Measurements from ENCODE around the gene ZBTB22.

The ZBTB22 gene

DNA sequence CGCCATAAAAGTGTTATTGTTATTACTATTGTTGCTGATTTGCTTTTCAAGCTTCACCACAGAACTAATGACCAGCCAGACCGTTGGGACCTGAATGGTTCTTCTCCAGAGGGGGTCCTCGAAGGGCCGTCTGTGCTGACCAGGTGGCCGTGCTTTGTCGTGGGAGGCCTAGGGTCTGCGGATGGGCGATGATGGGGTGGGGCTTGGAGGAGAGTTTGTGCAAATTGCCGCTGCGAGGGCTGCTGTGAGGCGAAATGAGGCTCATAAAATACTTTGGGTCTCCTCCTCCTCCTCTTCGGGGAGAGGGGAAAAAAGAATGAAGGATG, 6.0 kb upstream of the ZBTB22 start:
- DNase-seq = no peak

DNA sequence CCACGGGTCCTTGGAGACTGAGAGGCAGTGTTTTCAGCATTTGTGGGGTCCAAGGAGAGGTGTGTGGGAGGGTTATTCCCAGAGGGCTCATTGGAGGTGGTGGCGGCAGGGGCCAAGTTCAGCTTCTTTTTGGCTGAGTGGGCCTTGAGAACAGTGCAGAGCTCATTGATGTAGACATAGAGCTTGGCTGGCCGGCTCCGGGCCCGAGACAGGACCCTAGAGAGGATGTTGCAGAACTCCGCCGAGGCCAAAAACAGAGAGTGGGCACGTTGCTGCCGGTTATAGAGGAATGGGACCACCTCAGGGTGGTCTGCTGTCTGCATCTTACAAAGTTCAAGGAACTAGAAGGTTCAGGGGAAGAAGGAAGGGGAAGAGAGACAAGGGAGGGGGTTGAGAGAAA, 3.7 kb upstream of the ZBTB22 start:
- no peak for DNase-seq

DNA sequence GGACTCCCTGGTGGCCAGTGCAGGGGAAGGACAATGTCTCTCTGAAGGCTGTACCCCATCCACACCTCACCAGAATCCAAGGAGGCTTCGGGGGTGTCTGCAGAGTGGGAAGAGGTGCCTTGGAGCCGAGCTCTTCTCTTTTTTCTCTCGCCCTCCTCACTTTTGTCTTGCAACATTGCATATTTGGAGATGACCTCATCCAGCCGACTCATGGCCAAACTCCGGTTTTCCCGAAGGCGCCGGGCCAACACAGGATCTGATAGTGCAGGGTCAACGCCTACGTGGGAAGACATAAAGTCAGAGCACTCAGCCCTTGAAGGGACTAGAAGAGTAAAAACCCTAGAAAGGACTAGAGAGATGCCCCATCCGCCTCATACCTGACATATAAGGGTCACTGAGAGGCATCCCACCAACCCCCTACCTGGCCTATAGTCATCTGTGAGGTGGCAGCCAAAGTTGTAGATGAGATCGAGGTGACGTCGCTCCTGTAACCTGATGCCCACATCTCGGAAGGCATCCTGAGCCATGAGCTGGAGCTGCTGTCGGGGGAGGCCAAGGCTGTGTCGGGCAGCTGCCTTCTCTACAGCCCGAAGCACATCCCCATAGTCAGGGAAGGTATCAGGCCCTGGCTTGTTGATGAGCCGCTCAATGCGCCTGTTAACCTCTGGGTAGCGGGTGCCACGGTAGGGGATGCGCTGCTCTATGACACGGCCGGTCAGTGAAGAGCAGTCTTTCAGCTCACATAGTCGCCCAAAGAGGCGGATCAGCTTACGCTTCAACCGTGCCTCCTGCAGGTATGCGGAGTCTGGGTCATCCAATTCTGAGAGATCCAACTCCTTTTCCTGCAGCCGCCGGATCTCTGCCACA, 3.0 kb upstream of the ZBTB22 start:
- DNase-seq = no peak

DNA sequence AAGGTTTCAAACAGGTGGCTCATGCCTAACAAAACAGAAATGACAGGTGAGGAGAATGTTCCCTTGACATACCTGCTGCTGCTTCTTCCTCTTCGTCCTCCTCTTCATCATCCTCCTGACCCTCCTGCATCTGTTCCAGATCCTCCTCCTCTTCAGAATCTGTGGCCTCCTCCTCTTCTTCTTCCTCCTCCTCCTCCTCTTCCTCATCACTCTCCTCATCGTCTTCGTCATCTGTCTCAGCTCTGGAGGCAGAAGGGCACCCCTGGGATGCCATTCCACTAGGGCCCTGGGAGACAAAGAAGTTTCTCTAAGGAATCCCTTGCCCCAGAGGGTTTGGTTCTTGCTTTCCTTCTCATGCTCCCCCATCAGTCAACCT, 2.4 kb upstream of the ZBTB22 start:
- DNase-seq = no peak

DNA sequence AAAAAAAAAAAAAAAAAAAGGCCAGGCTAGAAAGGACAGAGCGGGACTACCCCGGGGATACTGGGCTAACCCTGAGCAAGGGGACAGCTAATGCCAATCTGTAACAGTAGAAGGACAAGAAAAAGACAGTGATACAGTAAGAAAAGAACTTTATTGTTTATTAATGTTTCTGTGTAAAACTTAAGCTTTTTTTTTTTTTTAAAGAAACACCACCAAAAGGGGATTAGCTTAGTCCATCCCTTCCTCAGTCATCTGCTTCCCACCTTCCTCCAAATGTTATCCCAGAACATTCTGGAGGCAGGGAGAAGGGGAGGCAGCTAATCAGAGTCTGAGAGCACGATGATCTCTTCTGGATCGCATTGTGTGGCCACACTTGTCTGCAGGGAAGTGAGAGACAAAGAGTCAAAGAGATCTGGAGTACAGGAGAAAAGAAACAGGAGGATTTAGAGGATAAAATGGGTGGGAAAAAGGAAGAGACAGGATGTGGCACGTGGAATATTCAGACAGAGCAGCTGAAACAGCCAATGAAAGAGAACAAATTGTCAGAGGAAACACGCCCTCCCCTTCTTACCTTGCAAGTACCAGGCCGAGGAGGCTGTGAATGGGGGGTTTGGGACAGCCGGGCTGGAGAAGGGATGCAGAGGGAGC, 1.0 kb upstream of the ZBTB22 start:
- no peak for DNase-seq

DNA sequence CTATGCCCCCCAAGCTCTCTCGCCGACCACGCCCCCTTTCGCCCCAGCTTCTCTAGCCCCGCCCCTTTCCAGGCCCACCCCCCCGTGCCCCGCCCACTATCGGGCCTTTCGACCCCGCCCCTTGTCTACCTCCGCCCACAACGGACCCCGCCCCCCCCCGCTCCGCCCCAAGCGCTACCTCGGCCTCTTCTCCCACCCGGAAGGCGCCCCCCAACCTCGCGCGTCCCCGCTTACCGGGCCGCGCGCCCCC, 200 bp downstream of the ZBTB22 start:
- DNase-seq = no peak

DNA sequence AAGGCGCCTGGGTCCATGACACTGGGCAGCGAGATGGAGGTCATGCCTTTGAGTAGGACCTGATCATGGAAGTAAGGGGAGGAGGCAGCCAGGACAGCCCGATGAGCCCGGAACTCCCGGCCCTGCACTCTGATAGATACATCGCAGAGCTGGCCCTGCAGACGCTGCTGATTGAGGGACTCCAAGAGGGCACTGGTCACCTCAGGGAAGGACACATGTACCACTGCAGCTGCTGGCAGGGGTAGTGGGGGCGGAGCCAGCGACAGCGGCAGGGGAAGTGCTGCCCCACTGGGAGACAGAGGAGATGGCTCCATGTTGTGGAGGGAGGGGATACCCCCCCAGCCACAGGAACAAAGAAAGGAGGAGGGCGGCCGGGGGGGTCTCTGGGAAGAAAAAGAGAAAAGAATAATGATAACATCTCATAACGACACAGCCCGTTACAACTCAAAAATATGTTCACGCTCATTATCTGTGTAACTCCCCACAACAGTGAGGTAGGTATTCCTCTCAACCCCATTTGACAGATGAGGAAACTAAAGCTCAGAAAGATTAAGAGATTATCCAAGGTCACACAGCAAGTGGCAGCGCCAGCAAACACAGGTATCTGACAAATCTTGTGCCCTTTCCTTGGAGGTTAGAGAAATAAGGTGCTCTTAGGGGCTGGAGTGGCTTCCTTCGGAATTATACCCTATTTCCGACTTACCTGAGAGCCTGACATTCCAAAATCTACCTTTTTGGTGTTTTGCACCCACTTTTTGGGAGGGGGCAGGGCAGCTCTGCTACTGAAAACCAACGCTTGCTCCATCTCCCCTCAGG, 733 bp downstream of the ZBTB22 start:
- peak; percentile 31 for DNase-seq

DNA sequence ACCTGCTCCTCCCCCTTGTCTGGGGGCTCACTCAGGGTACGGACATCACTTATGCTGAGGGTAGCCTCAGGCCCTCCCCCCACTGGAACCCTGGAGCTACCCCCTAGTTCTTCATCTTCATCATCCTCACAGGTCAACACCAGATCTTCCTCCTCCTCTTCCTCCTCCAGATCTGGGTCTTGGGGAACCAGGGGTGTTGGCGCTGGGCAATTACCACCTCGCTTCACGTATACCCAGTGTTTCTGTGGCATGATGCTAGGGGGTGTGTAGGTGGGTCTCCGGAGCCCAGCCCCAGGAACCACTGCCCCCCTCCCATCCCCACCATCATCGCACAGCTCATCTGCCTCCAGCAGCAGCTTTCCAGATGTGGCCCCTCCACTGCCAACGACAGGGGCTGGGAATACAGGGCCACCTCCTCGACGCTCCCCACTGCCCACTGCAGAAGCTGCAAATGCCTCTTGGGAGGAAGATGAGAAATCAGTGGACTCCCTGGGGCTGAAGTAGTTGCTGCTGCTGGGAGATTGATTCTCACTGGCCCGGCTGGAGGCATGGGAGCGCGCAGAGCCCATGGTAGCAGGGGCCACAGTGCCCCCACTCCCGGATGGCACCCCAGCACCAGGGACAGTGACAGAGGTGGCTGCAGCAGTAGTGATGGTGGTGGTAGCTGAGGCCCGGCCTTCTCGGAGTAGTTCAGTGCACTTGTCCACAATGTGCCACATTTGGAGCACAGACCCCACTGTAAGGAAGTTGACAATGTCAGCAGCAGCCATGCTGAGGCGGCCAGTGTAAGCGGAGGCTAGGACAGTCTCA, 1.5 kb downstream of the ZBTB22 start:
- no peak for DNase-seq

DNA sequence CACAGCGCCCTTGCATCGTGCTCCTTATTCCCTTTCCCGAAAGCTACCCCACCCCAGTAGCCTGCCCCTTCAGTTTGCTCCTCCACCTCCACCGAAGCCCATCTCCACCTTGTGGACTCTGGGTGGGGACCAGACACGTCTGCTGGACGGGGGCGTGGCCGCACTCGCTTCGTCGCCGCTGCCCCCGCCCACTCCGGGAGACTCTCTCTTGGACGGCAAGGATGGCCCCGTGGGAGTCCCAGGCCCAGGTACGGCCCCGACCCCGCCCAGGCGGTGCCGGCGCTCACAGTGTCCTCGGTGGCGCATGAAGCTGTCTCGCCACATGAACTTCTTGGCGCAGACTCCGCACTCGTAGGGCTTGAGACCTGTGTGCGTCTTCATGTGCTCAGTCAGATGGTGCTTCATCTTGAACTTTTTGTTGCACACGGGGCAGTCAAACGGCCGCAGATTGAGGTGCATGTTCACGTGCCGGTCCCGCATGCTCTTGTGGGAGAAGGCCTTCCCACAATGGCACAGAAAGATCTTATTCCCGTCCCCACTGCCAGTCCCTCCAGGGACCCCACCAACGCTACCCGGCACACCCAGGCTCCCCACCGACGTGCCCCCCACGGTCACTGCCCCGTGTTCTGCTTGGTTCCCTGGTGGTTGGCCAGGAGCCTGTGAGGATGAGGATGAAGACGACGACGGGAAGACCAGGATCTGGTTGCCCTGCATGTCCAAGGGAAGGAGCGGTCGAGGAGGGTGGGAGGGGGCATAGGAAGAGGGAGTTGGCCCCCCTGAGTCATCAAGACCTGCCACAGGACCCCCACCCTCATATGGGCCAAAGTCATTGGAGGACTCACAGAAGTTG, 2.4 kb downstream of the ZBTB22 start:
- DNase-seq = peak; percentile 37

DNA sequence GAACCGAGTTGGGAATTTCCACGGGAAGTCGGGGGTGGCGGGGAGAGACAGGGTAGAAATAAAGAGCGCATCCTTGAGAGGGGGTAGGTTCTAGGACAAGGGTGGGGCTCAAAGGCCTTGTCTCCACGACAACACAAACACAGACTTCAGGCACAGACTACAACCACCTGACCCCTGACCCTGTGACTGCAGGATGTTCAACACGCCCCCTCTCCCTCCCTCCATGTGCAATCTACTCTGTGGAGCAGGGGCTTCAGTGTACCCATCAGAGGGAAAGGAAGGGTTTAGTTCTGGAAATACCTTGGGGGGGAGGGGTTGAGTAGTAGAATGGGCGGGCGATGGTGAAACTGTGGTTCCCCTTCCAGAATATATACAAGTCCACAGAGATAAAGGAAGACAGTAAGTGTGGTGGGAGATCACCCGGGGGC, 3.0 kb downstream of the ZBTB22 start:
- DNase-seq = peak; percentile 68

DNA sequence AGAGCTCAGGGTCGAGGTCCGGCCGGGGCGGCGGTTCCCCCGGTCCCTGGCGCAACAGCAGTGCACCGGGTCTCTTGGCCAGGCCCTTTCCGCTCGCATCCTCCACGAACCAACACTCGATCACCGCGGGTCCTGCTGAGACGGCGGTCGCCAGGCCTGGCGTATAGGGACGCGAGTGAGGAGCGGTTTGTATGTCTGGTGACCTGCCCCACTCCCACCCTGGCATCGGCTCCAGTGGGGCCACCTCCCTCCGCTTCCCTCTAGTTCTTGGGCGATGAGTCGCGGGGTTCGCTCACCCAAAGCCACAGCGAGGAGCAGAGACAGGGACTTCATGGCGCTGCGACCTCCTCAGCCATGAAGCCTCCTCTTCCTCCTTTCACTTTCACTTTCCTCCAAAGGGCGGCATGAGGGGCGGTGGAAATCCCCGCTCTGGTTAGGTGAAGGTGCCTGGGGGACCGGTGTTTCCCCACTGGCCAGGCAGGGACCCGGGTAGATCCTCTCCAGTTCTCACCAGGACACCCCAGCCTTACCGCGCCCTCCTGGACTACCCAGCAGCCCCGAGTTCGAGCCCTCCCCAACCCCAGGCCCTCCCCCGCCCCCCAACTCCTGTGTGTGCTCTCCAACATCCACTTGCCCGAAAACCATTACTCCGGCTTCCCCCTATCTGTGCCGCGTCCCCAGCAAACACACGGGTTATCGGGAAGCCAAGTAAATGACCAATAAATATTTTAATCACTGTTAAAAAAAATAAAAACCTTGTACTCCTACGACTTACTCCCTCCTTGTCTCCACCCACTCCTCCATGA, 3.6 kb downstream of the ZBTB22 start, which contains the start of gene TAPBP:
TSS of gene TAPBP (minus strand) at position 370 of the 806 bp plus-strand sequence. CDS start at position 333, 37 bp downstream.
- peak; percentile 82 for DNase-seq

DNA sequence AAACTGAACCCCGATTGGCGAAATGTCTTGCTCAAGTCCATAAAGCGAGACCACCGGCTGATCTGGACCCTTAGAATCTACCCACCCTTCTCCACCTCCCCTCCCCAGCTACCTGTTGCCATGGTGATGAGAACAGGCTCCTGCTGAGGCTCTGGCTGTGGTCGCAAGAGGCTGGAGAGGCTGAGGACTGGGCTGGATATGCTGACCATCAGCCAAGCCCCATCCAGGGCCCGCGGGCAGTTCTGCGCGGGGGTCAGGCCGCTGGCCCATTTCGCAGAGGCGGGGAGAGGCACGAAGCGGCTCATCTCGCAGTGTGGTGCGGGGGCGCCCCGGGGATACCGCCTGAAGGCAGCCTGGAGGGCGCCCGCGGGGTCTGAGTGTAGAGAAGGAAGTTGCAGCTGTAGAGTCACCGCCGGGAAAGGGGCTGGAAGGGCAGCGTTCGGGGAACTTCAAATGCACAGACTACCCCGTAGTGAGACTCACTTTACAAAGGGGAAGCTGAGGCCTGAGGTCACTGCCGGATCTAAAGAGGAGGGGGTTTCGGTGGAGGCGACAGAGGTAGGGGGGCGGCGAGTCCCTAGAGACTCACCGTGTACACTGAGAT, 4.3 kb downstream of the ZBTB22 start:
- DNase-seq = peak; percentile 57

DNA sequence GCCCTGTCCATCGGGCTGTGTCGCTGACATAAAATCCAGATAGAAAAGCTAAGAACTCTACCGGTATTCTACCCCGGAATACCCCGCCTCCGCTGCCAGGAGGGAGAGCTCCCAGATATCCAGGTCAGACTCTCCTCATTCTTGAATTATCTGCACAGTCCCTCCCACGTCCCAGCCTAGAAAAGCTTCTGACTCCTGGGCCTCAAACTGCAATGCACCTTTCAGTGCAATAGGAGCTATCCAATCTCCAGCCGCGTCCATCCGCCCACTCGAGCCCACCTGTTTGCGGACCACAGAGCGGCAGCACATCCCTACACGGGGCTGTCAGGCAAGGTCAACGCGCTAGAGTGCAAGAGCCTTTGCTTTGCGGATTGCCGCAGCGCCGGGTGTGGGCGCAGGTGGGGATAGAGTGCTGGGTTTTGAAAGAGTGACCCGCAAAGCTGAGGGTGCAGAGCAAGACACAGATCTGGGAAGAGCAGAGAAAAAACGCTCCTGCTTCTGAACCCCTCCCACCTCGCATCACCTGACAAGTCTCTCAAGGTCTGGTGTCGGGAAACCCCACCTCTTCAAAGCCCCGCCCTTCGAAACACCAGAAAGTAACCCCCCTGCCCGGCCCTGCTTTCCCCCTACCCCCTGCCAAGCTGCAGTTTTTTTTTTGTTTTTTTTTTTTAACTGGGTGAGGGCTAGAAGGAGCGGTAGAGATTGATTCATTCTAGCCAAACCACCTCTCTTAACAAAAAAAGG, 5.0 kb downstream of the ZBTB22 start:
- DNase-seq = peak; percentile 78

DNA sequence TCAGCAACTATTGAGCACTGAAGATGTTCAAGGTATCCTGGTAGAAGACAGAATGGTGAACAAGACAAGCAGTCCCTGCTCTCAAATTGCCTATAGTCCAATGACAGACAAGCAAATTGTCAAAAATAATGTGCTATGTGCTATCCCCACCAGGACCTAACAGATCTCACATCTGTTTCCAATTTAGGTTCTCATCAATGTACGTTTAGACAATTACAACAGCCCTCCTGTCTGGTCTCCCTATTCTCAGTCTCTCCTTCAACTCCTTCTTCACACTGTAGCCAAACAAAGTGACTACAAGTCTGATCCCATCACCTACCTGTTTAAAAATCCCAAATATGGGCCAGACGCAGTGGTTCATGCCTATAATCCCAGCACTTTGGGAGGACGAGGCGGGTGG, 11.2 kb downstream of the ZBTB22 start:
- DNase-seq = no peak

DNA sequence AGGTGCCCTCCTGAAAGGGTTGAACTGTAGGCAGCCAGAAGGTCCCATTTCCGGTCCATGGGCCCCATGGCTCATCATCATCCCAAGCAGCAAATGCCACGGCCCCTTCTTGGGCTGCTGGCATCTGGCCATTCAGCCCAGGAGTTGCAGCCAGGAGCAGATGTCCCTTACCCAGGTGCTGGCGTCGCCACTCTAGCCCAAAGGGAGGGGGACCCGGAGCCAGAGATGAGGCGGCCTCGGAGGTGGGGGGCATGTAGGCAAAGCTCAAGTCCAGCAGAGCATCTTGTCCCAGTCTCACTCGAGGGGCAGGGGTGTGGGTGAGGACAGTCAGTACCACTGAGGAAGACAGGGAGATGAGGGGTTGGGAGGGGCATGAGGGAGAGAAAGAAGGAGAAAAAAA, 12.5 kb downstream of the ZBTB22 start:
- DNase-seq = no peak

DNA sequence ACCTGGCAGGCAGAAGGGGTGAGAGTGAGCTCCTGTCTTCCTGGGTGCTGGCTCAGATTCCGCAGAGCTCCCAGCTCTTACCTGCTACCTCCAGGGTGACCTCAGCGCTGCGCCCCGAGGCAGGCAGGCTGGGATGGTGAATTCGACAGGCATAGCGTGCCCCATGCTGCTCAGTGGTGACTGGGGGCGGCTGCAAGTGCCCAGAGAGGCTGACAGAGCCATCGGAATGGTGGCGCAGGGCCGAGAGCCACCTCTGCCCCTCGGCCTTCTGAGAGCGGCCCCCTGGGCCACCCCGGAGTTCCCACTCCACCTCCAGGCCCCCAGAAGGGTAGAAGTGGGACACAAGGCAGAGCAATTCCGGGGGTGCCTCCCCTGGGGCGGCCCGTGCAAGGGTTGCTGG, 13.3 kb downstream of the ZBTB22 start:
- DNase-seq = no peak

DNA sequence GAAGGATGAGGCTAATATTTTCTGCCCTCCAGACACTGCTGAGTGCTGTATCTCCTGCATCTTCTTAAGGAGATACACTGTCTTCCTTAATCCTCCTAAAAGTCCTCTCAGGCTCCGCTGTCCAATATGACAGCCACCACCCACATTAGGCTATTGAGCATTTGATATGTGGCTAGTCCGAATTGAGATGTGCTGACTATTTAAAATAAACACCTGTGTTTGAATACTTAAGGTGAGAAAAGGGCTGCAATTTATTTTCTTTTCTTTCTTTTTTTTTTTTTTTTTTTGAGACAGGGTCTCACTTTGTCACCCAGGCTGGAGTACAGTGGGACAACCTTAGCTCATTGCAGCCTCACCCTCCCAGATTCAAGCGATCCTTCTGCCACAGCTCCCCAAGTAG, 15.7 kb downstream of the ZBTB22 start:
- no peak for DNase-seq

DNA sequence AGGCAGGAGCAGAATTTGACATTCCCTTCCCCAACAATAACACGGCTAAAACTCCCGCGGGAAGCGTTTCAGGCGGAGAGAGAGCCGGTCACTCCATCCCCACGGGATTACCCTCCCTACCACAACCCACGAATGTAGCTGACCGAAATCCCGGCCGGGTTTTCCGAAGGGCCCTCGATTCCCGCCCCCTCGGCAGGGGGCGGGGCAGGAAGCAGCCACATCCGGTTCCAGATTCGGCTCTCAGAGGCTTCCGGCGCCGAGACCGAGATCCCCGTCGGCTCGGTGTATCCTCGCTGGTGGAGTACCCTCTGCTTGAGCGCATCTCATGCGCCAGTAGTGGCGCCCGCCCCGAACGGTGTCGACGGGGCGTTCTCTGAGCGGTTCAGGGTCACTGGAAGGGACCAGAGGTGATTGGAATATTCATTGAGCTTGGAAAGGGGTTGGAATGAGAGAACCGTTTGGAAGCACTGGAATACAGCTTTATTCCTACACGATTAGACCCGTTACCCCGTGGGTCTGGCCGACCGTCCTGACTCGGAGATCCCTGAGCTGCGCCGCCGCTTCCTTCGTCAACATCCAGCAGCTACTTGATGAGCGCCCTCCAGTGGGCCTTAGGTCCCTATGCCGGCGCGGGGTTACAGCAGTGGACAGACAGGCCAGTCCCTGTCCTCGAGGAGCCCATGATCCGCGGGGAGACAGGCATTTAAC, 18.2 kb downstream of the ZBTB22 start:
- DNase-seq = peak; percentile 94

DNA sequence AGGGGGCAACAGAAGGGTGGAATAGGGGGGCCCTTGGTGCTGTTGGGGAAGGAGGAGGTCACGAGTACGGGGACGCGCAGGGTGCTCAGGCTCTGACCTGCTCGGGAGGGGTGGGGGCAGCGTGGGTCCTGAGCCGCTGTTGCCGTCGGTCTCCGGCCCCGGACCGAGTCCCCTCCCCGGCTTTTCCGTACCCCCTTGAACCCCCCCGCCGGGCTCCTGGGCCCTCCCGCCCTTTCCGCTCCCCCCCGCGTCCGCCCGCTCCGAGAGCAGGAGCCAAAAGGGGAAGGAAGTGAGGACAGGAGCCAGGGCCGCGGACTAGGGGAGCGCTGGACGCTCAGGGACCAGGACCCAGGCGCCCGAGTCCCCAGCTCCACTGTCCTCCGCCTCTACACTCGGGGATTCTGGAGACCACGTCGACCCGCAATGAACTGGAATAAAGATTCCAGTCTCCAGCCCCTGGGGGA, 18.7 kb downstream of the ZBTB22 start, which contains the start of gene RGL2:
TSS of gene RGL2 (minus strand) at position 170 of the 464 bp plus-strand sequence. CDS start 332 bp downstream, outside the sequence.
- no peak for DNase-seq

Data from activated T-cell treated with anti-CD3 and anti-CD28 coated beads, Interleukin-2, amount 50 U/mL, for 1 hour (primary cell).